H1 (cell line): ENCODE results near the gene AMBN. TPM values are rescaled to one million over a fixed set of nuclear protein-coding genes. Genes with fewer than 3 reads are reported as not detected.

Experiments
- ASH2L ChIP-seq: fragments of 200-600, 300-600 bp; sonication (generic); IDR thresholded peaks from one replicate; pipeline ENCODE4 v1.7.1; 2017; ENCODE audit warnings: low read length
- GABPA ChIP-seq: IDR thresholded peaks from 2 replicates; pipeline ENCODE4 v1.6.1; 2011; ENCODE audit warnings: mild to moderate bottlenecking, low read length, moderate library complexity, borderline replicate concordance; ENCODE audit not compliant: insufficient read depth
- HDAC2 ChIP-seq, 2 experiments: fragments of 300-600 bp in 1 of 2; sonication (generic) in 1 of 2; IDR thresholded peaks; 2 replicates each; pipeline ENCODE4 v1.6.1; 2011 to 2012; ENCODE audit warnings: low read depth in 2 of 2, low read length in 2 of 2, mild to moderate bottlenecking in 2 of 2, moderate library complexity in 2 of 2, borderline replicate concordance in 1 of 2, inconsistent platforms in 1 of 2
- polyA plus RNA-seq, 7 experiments: library from polyadenylated mRNA; depleted of rRNA in 3 of 7; stranded (reverse) in 5 of 7; unstranded in 2 of 7; fragments of >200 nt in 5 of 7; fragments of 200-250 nt in 2 of 7; gene quantifications; 1 replicate in 5 of 7; 2 replicates in 1 of 7; 4 replicates in 1 of 7; pipeline versions ENCODE4 v1.2.1 to v1.2.3, GENCODE V29; 2011 to 2013; ENCODE audit warnings: missing spikeins in 2 of 7, mixed read lengths in 2 of 7
- total RNA-seq: library from RNA; stranded (reverse); fragmentation: NEBNext Ultra II Directional; extraction: Animal tissue kit (Norgen Biotek cat#: 25700); gene quantifications from 2 replicates; pipeline ENCODE4 v1.2.1, GENCODE V29; 2021

Gene AMBN
- total and polyA plus RNA-seq, 2 of the 8 experiments (the other 6 are each of a cell fraction or from before 2014, with no cell fraction given), result not detected

DNA sequence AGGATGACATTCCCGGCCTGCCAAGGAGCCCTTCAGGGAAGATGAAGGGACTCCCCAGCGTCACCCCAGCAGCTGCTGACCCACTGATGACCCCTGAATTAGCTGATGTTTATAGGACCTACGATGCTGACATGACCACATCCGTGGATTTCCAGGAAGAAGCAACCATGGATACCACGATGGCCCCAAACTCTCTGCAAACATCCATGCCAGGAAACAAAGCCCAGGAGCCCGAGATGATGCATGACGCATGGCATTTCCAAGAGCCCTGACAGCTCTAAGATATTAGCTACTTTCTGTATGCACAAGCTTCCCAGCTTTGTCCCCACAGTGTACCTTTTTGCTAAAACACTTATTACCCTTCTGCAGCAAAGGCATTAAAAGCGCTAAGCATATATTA is 14.4 kb downstream of the AMBN start (continued):
- TF ChIP-seq GABPA, result no peak
- no peak for TF ChIP-seq ASH2L
- no peak for TF ChIP-seq HDAC2 (IDR thresholded peaks at IDR 0.05; ENCODE audit: borderline replicate concordance in 1 of 2, low read depth in 2 of 2, low read length in 2 of 2)
